HL-60/S4 (cell line): ENCODE results near the gene HIBCH.

Experiments used
- in situ Hi-C: fragments of 300-500 bp; cut with MboI; formaldehyde crosslinking; loops from 2 replicates; pipeline ENCODE4 v1.14.3; 2022; ENCODE audit warnings: low sequenced_read_pairs

Gene HIBCH

GRCh38 chr2:190199109-190199508 is 120.5 kb downstream of the HIBCH start:
- in situ Hi-C loops: no loop called here

- in situ Hi-C loops: no loop called here
Measured at GRCh38 chr2:190197143-190197720, 122.4 kb downstream of the HIBCH start.

GRCh38 chr2:190190507-190191162 is 129.0 kb downstream of the HIBCH start:
- in situ Hi-C loops: no loop called here

GRCh38 chr2:190188289-190188688 is 131.3 kb downstream of the HIBCH start:
- in situ Hi-C loops: no loop called here

- in situ Hi-C loops: no loop called here
Measured at GRCh38 chr2:190186238-190186637, 133.4 kb downstream of the HIBCH start.

GRCh38 chr2:190185380-190185779 is 134.2 kb downstream of the HIBCH start:
- in situ Hi-C loops: no loop called here

GRCh38 chr2:190184460-190184859 is 135.2 kb downstream of the HIBCH start:
- in situ Hi-C loops: no loop called here

- in situ Hi-C loops: no loop called here
Measured at GRCh38 chr2:190183539-190183938, 136.1 kb downstream of the HIBCH start.

GRCh38 chr2:190182071-190182524 is 137.5 kb downstream of the HIBCH start:
- in situ Hi-C loops: no loop called here

GRCh38 chr2:190181123-190181669 is 138.4 kb downstream of the HIBCH start:
- in situ Hi-C loops: no loop called here

GRCh38 chr2:190180313-190181122 is 139.1 kb downstream of the HIBCH start:
- in situ Hi-C loops: no loop called here

GRCh38 chr2:190179754-190180312 is 139.8 kb downstream of the HIBCH start:
- in situ Hi-C loops: no loop called here

- in situ Hi-C loops: no loop called here
Measured at GRCh38 chr2:190178066-190178722, 141.4 kb downstream of the HIBCH start.

- in situ Hi-C loops: no loop called here
Measured at GRCh38 chr2:190177249-190178040, 142.2 kb downstream of the HIBCH start.

- in situ Hi-C loops: no loop called here
Measured at GRCh38 chr2:190173392-190173791, 146.2 kb downstream of the HIBCH start.

- in situ Hi-C loops: no loop called here
Measured at GRCh38 chr2:190170673-190171072, 149.0 kb downstream of the HIBCH start.

- in situ Hi-C loops: no loop called here
Measured at GRCh38 chr2:190169221-190170072, 150.2 kb downstream of the HIBCH start.

GRCh38 chr2:190167702-190168101 is 151.9 kb downstream of the HIBCH start:
- in situ Hi-C loops: no loop called here

- in situ Hi-C loops: no loop called here
Measured at GRCh38 chr2:190165491-190165890, 154.1 kb downstream of the HIBCH start.
